Measurements from ENCODE around the gene AQP3. TPM values are rescaled to one million over a fixed set of nuclear protein-coding genes. Genes with fewer than 3 reads are reported as not detected.

AQP3 gene
- total RNA-seq, 2 donors from 2014 or later = 206 to 225 TPM

Other genes with a start within 250 kb of the AQP3 start
- not detected for gene SPINK4, start 207.4 kb downstream of the AQP3 start, total RNA-seq
- 10 to 100 TPM; 51.6 to 62.5 TPM for gene BAG1, start 182.9 kb downstream of the AQP3 start, total RNA-seq
- gene CHMP5, start 182.5 kb downstream of the AQP3 start, total RNA-seq = 10 to 100 TPM; 22.6 to 23.3 TPM
- 10 to 100 TPM; 32.2 to 42.0 TPM for gene NFX1, start 157.1 kb downstream of the AQP3 start, total RNA-seq
- 1 to 10 TPM in 1 of 2 donors, under 1 TPM in 1; 0.31 to 1.2 TPM for gene AQP7, start 45.0 kb downstream of the AQP3 start, total RNA-seq
- gene NOL6, start 26.3 kb upstream of the AQP3 start, total RNA-seq = 10 to 100 TPM; 32.4 to 34.6 TPM
- 1 to 10 TPM; 1.2 to 1.5 TPM for gene ANKRD18B, start 76.7 kb upstream of the AQP3 start, total RNA-seq